BJ (cell line): ENCODE results near the gene PFN3. TPM values are rescaled to one million over a fixed set of nuclear protein-coding genes. Genes with fewer than 3 reads are reported as not detected.

Experiments used
- CTCF ChIA-PET: fragments of 350-600 bp; formaldehyde crosslinking; extraction: SDS; loops from one replicate; lab custom pipeline; 2021; ENCODE audit warnings: antibody characterized with exemption, inconsistent platforms; lab: Yijun Ruan, JAX
- POLR2A ChIA-PET: fragments of 300-600 bp; sonication (Branson Sonifier 250); formaldehyde crosslinking; extraction: SDS; loops from one replicate; lab custom pipeline; 2021; ENCODE audit warnings: antibody characterized with exemption; lab: Charles Lee
- DNase-seq: peaks from one replicate; pipeline ENCODE4 v3.0.0-alpha.2; 2011; ENCODE audit warnings: low read depth
- H3K27me3 ChIP-seq: 2 replicates; pipeline ENCODE4 v1.6.0; 2011; ENCODE audit warnings: low read length; ENCODE audit not compliant: control insufficient read depth, insufficient read depth
- H3K36me3 ChIP-seq: 2 replicates; pipeline ENCODE4 v1.5.1; 2011; ENCODE audit warnings: low read length; ENCODE audit not compliant: control insufficient read depth, insufficient read depth
- H3K4me3 ChIP-seq: 2 replicates; pipeline ENCODE4 v1.5.1; 2011; ENCODE audit warnings: low read depth, mild to moderate bottlenecking, control low read depth, low read length
- polyA plus RNA-seq: library from polyadenylated mRNA; depleted of rRNA; stranded (reverse); fragments of >200 nt; gene quantifications from 2 replicates; pipeline ENCODE4 v1.2.3, GENCODE V29; 2011
- TF ChIP-seq, protein P1 (sequence below): IDR thresholded peaks from 2 replicates; pipeline ENCODE4 v1.5.1; 2011; ENCODE audit warnings: low read depth, mild to moderate bottlenecking, control low read depth, inconsistent platforms, low read length, moderate library complexity; ENCODE audit not compliant: insufficient read depth

The PFN3 gene
- polyA plus RNA-seq, 1 experiment, result not detected

- no peak for DNase-seq
- no peak overlapping the region for H3K4me3 ChIP-seq
- no peaks in the 10 kb centered on the region for H3K27me3 ChIP-seq
- peaks cover 34% of the 10 kb centered on the region for H3K36me3 ChIP-seq
- CTCF ChIA-PET, result interaction anchor here (1.1 to 1.7 kb wide), 3 partner anchors 8 to 44 kb away, joined by 3 to 4 read pairs (median 4); no protein-coding TSS in a partner anchor
- POLR2A ChIA-PET, result no interaction called here
- TF ChIP-seq, protein P1, sequence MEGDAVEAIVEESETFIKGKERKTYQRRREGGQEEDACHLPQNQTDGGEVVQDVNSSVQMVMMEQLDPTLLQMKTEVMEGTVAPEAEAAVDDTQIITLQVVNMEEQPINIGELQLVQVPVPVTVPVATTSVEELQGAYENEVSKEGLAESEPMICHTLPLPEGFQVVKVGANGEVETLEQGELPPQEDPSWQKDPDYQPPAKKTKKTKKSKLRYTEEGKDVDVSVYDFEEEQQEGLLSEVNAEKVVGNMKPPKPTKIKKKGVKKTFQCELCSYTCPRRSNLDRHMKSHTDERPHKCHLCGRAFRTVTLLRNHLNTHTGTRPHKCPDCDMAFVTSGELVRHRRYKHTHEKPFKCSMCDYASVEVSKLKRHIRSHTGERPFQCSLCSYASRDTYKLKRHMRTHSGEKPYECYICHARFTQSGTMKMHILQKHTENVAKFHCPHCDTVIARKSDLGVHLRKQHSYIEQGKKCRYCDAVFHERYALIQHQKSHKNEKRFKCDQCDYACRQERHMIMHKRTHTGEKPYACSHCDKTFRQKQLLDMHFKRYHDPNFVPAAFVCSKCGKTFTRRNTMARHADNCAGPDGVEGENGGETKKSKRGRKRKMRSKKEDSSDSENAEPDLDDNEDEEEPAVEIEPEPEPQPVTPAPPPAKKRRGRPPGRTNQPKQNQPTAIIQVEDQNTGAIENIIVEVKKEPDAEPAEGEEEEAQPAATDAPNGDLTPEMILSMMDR, result no peak
Observed at GRCh38 chr5:177434942-177435738, 34.7 kb upstream of the PFN3 start.

GRCh38 chr5:177434437-177434836 is 34.0 kb upstream of the PFN3 start:
- ChIA-PET POLR2A (no interaction called here), CTCF (interaction anchor here (1.1 to 1.7 kb wide), 3 partner anchors 9 to 44 kb away, joined by 3 to 4 read pairs (median 4); no protein-coding TSS in a partner anchor)
- H3K4me3 ChIP-seq, result no peak overlapping the region
- DNase-seq, result no peak
- H3K36me3 ChIP-seq, result peaks cover 36% of the 10 kb centered on the region
- TF ChIP-seq, protein P1, result no peak
- H3K27me3 ChIP-seq, result no peaks in the 10 kb centered on the region

DNA sequence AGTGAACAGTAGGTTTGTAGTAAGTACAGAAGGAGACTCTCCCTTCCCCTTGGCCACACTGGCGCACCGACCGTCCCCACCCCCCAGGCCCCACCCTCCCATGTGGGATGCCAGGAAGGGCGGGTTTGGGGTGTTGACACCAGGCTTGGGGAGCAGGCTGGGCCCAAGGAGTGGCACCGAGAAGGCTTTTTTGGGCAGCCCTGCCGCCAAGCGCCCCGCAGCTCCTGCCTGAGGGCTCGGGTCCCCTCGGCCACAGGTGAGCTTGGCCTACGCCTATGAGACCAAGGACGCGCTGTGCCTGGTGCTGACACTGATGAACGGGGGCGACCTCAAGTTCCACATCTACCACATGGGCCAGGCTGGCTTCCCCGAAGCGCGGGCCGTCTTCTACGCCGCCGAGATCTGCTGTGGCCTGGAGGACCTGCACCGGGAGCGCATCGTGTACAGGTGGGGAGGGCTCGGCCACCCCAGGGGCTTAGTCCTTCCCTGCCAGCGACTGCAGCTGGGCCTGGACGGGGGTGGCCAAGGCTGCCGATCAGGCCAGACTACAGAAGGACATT is 33.3 kb upstream of the PFN3 start:
- Histone ChIP-seq H3K27me3 (no peaks in the 10 kb centered on the region), H3K36me3 (peaks cover 36% of the 10 kb centered on the region), H3K4me3 (no peak overlapping the region)
- TF ChIP-seq, protein P1, result no peak
- no peak for DNase-seq
- POLR2A ChIA-PET, result no interaction called here
- CTCF ChIA-PET, result interaction anchor here (0.6 to 1.7 kb wide), 4 partner anchors 9 to 108 kb away, joined by 3 to 4 read pairs (median 4); no protein-coding TSS in a partner anchor

DNA sequence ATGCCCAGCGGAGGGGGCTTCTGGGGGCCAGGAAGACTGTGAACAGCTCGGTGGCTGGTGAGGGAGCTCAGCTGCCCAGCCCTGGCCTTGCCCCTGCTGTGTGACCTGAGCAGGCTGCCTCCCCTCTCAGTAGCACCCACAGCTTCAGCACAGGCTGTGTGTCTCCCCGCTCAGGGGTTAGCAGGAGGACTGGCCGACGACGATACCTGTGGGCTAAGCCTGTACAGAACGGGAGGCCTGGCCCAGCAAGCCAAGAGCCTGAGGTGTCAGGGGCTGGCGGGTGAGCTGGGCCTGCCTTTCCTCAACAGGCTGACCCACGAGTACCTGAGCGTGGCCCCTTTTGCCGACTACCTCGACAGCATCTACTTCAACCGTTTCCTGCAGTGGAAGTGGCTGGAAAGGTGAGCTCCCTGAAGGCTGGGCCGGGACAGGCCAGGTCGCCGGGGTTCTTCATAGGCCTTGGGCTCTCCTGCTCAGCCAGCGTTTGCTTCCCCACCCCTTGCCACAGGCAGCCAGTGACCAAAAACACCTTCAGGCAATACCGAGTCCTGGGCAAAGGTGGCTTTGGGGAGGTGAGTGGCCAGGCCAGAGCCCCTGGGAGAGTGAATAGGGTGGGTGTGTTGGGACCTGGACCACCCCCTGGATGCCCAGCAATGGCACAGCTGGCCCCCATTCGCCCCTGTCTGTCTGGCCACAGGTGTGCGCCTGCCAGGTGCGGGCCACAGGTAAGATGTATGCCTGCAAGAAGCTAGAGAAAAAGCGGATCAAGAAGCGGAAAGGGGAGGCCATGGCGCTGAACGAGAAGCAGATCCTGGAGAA is 32.6 kb upstream of the PFN3 start:
- no peak overlapping the region for H3K4me3 ChIP-seq
- POLR2A ChIA-PET, result interaction anchor here (0.5 kb wide), 1 partner anchor 67 kb away, joined by 4 read pairs; no protein-coding TSS in a partner anchor
- DNase-seq, result no peak
- TF ChIP-seq, protein P1, result no peak
- no peaks in the 10 kb centered on the region for H3K27me3 ChIP-seq
- peaks cover 36% of the 10 kb centered on the region for H3K36me3 ChIP-seq
- CTCF ChIA-PET, result interaction anchor here (0.9 to 1.7 kb wide), 4 partner anchors 22 to 42 kb away, joined by 3 to 4 read pairs (median 3); no protein-coding TSS in a partner anchor
